Measurements from ENCODE around the gene CASZ1.

The CASZ1 gene

GRCh38 chr1:10773851-10774614 is 22.4 kb downstream of the CASZ1 start:
- DNase-seq: no peak

- DNase-seq: no peak
These were observed 23.1 kb downstream of the CASZ1 start for GRCh38 chr1:10773376-10773775.

DNA sequence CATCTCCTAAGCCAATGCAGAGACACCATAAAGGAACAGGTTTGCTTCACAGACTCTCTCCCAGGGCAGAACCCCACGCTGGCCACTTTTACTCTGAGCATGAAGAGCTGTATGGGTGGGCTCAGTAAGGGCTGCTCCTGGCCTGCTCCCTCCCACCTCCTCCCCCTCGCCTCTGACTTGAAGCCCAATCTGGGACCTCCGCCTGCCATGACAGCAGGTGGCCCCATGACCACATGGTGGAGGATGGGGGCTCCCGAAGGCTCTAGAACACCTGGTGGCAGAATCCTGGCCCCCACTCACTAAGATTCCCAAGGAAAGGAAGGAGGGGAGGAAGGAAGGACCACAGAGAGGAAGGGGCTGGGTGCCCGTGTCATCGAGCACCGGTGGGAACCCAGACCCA is 23.7 kb downstream of the CASZ1 start:
- DNase-seq: no peak

DNA sequence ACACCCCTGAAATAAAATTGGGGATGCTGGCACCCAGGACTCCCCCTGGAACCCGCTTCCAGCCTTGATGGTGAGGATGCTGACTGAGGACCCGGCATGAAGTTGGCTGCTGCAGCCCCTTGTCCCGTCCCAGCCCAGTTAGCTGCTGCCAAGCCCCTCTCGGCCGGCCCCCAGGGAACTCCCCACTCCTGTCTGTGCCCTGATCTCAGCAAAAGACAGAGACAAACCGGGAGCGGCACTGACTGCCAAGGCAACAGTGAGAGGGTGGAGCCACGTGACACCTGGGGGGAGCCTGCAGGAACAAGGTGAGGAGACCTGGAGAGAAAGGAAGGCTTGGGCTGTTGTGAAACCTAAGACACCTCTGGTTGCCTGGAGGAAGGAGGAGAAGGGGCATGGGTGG is 24.7 kb downstream of the CASZ1 start:
- no peak for DNase-seq

- DNase-seq: no peak
These were observed 27.9 kb downstream of the CASZ1 start for GRCh38 chr1:10768552-10768951.

DNA sequence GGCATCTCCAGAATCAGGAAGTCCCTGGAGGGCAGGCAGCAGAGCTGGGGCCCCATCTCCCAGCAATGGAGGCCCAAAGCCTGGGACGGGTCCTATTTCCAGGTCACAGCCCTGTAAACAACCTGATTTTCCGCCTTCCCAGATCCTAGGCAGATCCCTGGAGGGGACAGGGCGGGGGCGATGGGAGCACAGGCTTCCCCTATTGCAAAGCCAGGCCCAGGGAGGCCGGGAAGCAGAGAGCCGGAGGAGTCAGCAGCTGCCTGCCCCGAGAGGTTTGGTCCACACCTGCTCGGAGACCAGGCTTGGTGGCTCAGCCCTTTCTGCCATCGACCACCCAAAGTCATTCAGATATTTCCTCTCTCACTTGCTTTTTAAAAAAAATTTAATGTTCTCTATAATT is 29.2 kb downstream of the CASZ1 start:
- no peak for DNase-seq

DNA sequence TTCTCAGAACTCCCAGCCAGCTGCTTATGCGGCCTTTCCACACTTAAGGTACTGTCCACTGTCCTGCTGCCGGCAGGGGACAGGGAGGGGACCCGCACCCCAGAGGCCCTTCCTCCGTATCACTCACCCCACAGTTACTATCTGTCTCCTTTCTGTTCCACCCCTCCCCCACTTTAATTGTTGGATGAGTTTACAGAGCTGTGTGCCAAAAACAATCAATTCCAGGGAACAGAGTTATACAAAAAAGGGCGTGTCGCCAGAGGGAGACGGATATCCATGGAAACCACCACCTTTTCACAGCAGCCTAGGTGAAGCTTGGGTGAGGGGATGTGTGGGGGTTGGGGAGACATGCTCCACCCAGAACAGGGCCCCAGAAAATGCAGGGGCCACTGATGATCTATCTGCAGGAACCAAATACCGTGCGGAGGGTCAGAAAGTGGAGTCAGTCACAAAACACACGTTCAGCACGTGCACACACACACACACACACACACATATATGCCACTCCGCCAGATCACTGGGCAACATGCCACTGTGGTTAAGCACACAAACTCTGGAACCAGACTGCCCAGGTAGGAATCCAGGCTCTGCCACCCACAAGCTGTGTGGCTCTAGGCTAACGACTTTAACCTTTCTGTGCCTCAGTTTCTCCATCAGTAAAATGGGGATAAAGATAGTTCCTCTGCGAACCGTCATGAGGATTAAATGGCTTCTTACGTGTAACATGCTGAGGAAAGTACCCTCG is 30.5 kb downstream of the CASZ1 start:
- no peak for DNase-seq

- DNase-seq: no peak
These were observed 31.1 kb downstream of the CASZ1 start for GRCh38 chr1:10765304-10765703.

DNA sequence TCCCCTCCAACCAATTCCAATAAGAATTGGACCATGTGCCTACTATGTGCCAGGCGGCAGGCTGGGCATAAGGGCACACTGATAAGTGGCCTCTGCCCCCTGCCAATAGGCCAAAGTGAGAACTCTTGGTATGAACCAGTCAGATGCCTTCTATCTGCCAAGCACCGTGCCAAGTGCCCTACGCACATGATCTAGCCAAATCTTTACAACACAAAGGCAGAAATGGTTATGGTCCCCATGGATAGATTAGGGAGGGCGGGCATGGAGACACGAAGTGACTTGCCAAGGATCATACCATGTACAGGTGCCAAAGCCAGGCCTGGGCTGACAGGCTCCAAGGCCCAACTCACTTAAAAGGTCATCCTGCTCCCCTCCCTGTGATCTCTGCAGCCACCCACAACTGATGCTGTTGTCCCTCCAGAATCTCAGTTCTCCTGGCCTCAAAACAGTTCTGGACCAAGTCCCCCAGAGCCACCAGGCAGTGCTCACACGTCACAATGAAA is 32.1 kb downstream of the CASZ1 start:
- DNase-seq: no peak

DNA sequence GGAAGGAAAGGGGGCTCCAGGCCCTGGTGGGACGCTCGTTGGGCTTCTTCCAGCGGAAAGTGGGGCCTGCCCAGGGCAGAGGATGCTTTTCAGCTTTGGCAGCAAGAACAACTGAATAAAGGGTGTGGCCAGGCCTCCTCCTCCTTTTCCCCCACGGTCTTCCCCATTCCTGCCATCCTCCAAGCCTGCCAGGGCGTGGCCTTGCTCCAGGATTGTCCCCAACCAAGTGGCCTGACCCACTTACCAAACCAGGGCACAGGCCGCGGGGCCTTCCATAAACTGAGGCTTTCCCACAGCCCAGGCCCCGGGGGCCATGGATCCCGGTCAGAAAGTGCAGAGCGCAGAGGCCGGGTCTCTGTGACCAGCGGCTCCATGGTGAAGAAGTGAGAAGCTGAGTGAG is 33.6 kb downstream of the CASZ1 start:
- no peak for DNase-seq

DNA sequence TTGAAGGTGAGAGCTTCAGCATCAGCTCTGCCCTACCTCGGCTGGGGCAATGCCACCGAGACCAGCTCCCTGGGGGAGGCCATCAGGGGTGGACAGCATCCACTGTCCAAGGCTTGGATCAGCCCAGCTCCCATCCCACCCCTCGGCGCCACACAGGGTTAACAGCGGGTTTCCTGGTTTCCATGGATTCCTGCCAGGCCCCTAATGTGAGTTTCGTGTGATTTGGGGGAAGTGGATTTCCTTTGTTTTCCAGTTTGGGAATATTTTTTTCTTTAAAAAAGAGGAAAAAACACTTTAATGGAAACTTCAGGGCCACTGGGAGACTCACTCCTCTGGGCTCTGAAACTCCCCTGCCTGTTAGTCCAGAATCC is 34.3 kb downstream of the CASZ1 start:
- DNase-seq: no peak

DNA sequence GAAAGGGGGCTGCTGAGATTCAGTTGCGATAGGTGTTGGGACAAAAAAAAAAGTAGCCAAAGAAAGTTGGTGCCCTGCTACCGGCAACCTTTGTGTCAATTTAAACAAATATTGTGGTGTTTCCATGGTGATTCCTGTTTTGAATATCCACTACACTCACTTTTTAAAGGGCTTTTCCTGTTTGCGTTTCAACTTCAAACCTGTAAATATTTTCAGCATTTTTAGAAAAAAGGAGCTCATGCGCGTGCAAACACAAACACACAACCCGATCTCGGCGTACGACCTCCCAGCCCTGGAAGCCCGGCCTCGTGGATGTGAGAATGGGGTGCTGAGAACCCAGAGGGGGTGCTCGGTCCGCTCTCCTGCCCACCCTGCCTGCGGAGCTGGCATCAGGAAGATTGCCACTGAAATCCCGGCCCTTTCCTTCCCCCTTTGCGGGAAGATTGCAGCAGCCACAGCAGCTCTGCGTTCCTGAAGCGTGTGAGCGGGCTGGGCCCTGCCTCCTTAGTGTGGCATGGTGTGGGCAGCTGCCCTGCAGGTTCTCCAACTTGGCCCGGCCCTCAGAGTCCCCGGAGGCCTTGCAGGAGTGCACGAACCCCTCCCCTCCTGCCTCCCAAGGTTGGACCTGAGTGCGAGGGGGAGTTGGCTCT is 34.8 kb downstream of the CASZ1 start:
- no peak for DNase-seq

DNA sequence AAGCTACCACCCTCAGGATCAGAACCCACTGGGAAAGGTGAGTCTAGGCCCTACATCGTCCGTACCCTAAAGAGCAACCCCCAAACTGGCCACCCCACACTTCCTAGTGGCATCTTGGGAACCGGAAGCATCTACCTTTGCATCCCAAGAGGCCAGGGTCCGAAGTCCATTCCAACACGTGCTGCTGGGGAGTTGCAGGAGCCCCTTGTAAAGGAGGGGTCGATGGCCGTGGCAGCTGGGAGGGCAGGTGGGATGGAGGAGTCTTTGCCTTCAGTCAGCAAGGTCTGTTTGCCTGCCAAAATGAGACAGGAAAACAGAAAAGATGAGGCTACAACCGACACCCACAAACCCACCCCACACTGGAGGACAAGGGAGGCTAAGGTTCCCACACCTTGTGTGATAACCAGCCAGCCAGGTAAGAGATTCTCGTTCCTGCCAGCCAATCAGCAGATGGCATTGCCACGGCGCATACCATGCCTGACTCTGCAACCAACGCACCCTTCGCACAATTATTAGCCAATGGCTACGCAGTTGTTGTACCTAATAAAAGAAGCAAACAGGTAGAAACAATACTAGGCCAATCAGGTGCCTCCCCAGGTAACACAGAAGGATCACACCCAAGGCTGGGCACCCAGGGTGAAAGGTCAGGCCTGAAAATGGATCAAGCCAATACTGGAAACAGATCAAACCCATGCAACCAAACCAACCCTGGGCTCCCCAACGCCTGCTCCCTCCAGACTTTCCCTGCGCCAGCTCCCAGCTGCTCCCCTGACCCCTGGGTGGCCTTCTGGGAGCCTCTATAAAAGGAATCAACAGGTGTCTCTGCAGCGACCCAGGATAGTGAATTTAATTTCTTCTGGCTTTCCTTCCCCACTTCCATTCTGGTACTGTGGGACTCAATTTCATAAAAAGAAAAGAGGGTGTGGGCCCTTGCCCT is 35.6 kb downstream of the CASZ1 start:
- DNase-seq: no peak

DNA sequence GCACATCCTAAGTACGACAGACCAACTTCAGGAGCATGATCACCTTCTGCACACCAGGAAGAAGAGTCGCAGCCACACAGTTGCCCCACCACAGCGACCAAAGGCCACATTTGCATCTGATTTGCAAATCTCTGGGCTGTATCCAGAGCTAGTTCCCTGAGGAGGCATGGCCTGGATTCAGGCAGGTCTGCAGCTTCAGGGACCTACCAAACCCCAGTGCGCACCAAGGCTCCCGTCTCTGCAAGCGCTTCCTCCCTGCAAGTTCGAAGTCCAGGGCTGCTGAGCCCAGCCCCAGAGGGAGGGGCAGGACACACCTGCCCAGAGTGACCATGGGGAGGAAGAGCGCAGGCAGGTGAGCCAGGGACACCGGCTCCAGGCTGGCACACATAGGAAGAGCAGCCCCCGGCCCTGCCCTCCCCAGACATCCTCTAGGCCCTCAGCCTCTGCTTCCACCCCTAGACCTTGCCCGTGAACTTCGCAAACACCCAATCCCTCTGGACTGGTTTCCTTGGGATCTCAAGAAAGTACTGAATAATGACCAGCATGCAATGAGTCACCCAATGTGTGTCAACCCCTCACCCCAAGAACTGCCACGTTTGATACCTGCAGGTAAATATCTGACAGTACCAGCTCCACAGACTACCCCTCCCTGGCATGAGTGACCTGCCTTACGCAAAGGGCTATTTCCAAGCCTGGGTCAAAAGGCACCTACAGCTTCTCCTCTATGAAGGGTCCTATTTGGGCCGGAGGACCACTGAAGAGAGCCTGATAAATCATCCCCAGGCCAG is 36.8 kb downstream of the CASZ1 start:
- no peak for DNase-seq

- no peak for DNase-seq
These were observed 39.6 kb downstream of the CASZ1 start for GRCh38 chr1:10756842-10757241.

- DNase-seq: peak; percentile 40
These were observed 40.4 kb downstream of the CASZ1 start for GRCh38 chr1:10755970-10756521.

GRCh38 chr1:10754568-10755329 is 41.7 kb downstream of the CASZ1 start:
- no peak for DNase-seq

GRCh38 chr1:10753299-10753698 is 43.1 kb downstream of the CASZ1 start:
- no peak for DNase-seq

GRCh38 chr1:10751561-10752085 is 44.8 kb downstream of the CASZ1 start:
- DNase-seq: no peak

DNA sequence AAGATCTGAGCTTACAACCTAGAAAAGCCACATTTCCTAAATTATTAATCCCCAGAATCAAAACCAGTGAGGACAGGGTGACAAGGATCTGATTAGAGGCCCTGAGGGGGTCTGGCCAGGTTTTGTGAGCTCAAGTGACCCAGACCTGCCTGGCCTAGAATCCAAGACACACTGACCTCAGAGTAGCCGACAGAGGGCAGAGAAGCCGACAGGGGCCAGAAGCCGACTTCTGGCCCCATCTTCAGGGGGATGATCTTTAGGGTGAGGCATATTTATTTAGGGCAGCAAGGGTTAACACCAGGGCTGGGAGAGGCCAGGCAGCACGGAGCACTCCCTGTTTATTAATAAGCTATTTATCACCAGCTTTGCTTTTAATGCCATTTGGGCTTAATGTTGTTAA is 45.3 kb downstream of the CASZ1 start:
- DNase-seq: no peak
